Uterus (tissue), 4 donors: ENCODE data around the gene RAB44. TPM values are rescaled to one million over a fixed set of nuclear protein-coding genes. Genes with fewer than 3 reads are reported as not detected.

Experiments used
- DNase-seq, 2 donors: peaks; one replicate each; pipeline ENCODE4 v3.0.0-alpha.2; 2019 to 2020
- H3K27ac ChIP-seq, 2 donors: fragments of 200-600 bp; sonication (generic); 1 replicate in 1 of 2; 2 replicates in 1 of 2; pipeline ENCODE4 v1.5.1; 2016 to 2018
- H3K27me3 ChIP-seq, 2 donors: fragments of 200-600 bp; sonication (generic); one replicate each; pipeline ENCODE4 v1.5.1; 2018 to 2019; ENCODE audit warnings: control low read depth in 1 of 2
- H3K36me3 ChIP-seq, 2 donors: fragments of 200-600 bp; sonication (generic); one replicate each; pipeline ENCODE4 v1.5.1; 2019; ENCODE audit warnings: control low read depth in 1 of 2
- H3K4me1 ChIP-seq, 2 donors: fragments of 200-600 bp; sonication (generic); one replicate each; pipeline ENCODE4 v1.5.1; 2018 to 2019; ENCODE audit warnings: control low read depth in 1 of 2
- H3K4me3 ChIP-seq, 2 donors: fragments of 200-600 bp; sonication (generic); 1 replicate in 1 of 2; 2 replicates in 1 of 2; pipeline ENCODE4 v1.5.1; 2018 to 2019; ENCODE audit warnings: mild to moderate bottlenecking in 1 of 2
- H3K9me3 ChIP-seq, 2 donors: fragments of 200-600 bp; sonication (generic); one replicate each; pipeline ENCODE4 v1.5.1; 2019; ENCODE audit warnings: control low read depth in 1 of 2
- POLR2A ChIP-seq, 2 donors: fragments of 450-650 bp; IDR thresholded peaks; one replicate each; pipeline ENCODE4 v1.6.1; 2016; ENCODE audit warnings: antibody characterized with exemption in 2 of 2, mild to moderate bottlenecking in 1 of 2, moderate library complexity in 1 of 2
- intact Hi-C: fragments of 100-400 bp; cut with DNase I; formaldehyde crosslinking; loops from one replicate; pipeline ENCODE4 v1.15.1; 2023; ENCODE audit warnings: low total_unique reads
- total RNA-seq, 4 donors: library from RNA; depleted of rRNA in 3 of 4; stranded (reverse); fragments of >200 nt in 3 of 4; gene quantifications; one replicate each; pipeline versions ENCODE4 v1.1.0 to v1.2.4, GENCODE V29; 2014 to 2023
- TF ChIP-seq, protein P1 (sequence below), 4 experiments: fragments of 200-600 bp in 2 of 4; fragments of 450-650 bp in 2 of 4; sonication (generic) in 2 of 4; IDR thresholded peaks; one replicate each; pipeline ENCODE4 v1.5.1; 2016 to 2019; ENCODE audit warnings: antibody characterized with exemption in 4 of 4, mild to moderate bottlenecking in 2 of 4, moderate library complexity in 1 of 4
- donor health status: DM: yes; HTN: yes; CAD: no.

RAB44 gene
- total RNA-seq, 4 donors from 2014 or later = 0.37 TPM; not detected in 3

DNA sequence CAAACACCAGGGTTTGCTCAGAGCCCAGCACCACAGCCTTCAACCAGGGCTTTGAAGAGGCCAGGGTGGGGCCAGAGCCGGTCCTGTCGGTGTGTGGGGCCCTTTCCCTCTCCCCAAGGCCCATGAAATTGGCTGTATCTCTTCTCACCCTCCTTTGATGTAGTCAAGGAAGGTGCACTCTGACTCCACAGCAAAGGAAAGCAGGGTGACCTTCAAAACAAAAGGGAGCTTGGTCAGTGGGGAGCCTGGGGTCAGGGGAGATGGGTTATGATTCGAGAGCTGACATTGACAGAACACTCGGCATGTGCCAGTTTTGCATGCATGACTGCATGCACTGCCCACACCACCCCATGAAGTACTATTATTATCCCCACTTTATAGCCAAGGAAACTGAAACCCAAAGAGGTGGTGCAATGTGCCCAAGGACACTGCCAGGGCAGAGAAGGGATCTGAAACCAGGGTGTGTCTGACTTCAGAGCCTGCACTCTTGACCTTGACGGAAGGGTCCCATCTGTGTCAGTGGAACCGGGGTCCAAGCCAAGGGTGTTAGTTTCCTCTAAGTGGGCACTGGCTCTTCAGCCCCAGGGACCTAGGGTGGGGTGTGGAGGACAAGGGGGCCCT, 55.4 kb downstream of the RAB44 start:
- Histone ChIP-seq H3K36me3 (no peaks in the 10 kb centered on the region), H3K4me3 (no peak overlapping the region), H3K9me3 (peaks cover 0 to 4% of the 10 kb centered on the region in 2 donors), H3K27ac (no peak overlapping the region), H3K27me3 (no peaks in the 10 kb centered on the region), H3K4me1 (no peaks in the 10 kb centered on the region)
- no peak for DNase-seq
- TF ChIP-seq, protein P1, sequence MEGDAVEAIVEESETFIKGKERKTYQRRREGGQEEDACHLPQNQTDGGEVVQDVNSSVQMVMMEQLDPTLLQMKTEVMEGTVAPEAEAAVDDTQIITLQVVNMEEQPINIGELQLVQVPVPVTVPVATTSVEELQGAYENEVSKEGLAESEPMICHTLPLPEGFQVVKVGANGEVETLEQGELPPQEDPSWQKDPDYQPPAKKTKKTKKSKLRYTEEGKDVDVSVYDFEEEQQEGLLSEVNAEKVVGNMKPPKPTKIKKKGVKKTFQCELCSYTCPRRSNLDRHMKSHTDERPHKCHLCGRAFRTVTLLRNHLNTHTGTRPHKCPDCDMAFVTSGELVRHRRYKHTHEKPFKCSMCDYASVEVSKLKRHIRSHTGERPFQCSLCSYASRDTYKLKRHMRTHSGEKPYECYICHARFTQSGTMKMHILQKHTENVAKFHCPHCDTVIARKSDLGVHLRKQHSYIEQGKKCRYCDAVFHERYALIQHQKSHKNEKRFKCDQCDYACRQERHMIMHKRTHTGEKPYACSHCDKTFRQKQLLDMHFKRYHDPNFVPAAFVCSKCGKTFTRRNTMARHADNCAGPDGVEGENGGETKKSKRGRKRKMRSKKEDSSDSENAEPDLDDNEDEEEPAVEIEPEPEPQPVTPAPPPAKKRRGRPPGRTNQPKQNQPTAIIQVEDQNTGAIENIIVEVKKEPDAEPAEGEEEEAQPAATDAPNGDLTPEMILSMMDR (IDR thresholded peaks at IDR 0.05) = no peak
- TF ChIP-seq POLR2A (IDR thresholded peaks at IDR 0.05) = no peak
- intact Hi-C loops = no loop called here

DNA sequence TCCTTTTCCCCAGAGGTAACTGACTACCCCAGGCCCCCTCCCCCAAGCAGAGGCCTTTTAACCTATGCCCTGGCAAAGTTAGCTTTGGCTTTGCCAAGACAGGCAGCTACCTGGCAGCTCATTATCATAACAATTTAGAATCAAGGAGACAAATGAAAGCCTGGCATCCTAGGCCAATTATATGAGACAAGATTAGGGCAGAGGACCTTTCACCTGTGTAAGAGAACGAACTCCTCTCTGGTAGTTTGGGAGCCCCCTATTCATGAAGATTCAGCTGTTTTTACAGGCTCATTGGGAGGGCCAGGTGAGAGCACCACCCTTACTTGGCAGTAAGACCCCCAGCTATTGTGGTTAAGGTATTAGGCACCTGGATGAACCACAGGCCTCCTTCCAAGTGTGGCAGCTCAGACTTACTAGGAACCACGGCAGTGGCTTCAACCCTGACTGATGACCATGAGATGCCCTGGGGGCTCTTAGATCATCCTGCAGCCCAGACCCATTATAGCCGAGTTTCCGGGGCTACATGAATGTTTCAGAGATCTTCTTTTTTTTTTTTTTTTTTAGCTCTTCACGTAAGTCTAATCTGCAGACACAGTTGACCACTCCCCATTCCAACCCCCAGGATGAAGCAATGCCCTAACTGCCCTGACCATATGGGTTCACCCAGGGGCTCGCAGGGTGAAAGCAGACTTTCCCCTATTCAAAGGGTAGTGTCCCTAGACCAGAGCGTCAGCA, 56.2 kb downstream of the RAB44 start:
- DNase-seq = no peak
- H3K36me3 ChIP-seq = no peaks in the 10 kb centered on the region
- no peaks in the 10 kb centered on the region for H3K4me1 ChIP-seq
- H3K9me3 ChIP-seq = peaks cover 0 to under 1% of the 10 kb centered on the region in 2 donors
- no peak overlapping the region for H3K4me3 ChIP-seq
- no peaks in the 10 kb centered on the region for H3K27me3 ChIP-seq
- no peak for TF ChIP-seq POLR2A (IDR thresholded peaks at IDR 0.05)
- TF ChIP-seq, protein P1 (IDR thresholded peaks at IDR 0.05) = no peak
- intact Hi-C loops = no loop called here
- H3K27ac ChIP-seq = no peak overlapping the region

DNA sequence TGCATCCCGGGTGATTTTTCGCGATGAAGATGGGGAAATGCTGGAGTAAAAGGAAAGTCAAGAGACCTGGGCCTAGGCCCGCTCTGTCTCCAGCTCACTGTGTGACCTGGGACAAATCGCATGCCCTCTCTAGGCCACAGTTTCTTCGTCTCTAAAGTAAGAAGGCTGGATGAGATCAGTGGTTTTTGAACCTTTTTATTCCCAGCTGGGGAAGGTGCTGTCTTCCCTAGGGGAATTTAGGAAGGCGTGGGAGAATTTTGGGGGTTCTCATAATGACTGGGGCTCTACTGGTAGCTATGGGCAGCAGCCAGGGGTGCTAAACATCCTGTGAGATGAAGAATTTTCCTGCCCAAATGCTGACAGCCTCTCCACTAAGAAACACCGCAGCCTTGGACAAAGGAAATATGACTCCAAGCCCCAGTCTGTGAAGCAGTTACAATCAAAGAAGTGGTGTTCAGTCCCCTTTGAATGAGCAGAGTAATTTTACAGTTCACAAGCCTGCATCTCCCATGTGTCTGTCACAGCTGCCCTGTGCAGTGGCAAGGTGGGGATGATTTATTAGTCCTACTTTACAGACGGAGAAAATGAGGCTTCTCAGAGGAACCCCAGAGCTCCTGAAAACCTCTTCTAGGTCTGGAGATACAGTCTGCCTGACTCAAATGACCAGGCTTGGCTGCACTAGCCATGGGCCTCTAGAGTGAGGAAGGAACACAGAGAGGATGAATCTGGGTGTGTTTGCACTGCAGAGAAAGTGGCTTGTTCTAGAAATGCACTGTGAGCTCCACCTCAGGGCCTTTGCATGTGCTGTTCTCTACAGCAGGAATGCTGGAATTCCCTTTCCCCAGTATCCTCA, 57.2 kb downstream of the RAB44 start:
- Histone ChIP-seq H3K27me3 (no peaks in the 10 kb centered on the region), H3K36me3 (no peaks in the 10 kb centered on the region), H3K9me3 (no peaks in the 10 kb centered on the region), H3K27ac (no peak overlapping the region), H3K4me3 (no peak overlapping the region), H3K4me1 (no peaks in the 10 kb centered on the region)
- intact Hi-C loops = no loop called here
- no peak for DNase-seq
- TF ChIP-seq POLR2A (IDR thresholded peaks at IDR 0.05) = no peak
- TF ChIP-seq, protein P1 (IDR thresholded peaks at IDR 0.05) = no peak

DNA sequence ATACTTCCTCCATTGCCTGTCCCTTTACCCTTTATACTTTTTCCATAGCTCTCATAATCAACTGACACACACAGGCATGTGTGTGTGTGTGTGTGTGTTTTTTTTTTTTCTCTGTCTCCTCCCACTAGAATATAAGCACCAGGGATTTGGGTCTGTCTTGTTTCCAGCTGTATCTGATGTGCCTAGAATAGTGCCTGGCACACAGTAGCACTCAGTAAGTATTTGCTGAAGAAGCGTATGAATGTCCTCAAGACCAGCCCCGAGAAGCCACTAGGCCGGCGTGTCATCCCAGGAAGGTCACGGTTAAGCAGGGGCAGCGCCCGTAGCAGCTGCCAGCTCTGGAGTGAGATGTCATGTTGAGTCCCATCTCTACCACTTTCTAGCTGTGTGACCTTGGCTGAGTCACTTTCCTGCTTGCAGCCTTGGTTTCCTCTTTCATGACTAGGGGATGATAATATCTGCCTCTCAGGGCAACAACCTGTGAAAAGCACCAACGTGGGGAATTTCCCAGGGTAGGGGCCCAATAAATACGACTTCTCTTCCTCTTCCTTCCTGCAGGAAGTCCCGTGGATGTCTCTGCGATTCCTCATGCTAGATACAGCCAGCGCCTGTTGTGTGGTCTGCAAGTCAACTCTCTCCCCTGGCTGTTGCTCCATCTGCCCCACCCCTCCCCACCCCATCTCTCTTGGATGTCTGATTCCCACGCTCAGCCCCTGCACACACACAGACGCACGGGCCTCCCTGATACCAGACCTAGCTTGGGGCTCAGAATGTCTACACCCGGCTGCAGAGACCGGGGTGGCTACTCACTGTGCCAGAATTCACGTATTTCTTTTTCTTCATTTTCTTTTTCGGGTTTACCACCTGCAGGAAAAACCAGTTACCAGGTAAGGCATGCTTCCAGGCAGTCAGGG, 58.1 kb downstream of the RAB44 start:
- intact Hi-C loops = no loop called here
- H3K27me3 ChIP-seq = no peaks in the 10 kb centered on the region
- no peak overlapping the region for H3K27ac ChIP-seq
- H3K36me3 ChIP-seq = no peaks in the 10 kb centered on the region
- no peak for DNase-seq
- no peaks in the 10 kb centered on the region for H3K4me1 ChIP-seq
- H3K4me3 ChIP-seq = no peak overlapping the region
- H3K9me3 ChIP-seq = no peaks in the 10 kb centered on the region
- TF ChIP-seq, protein P1 (IDR thresholded peaks at IDR 0.05) = no peak
- no peak for TF ChIP-seq POLR2A (IDR thresholded peaks at IDR 0.05)
